PC-9 (cell line): ENCODE measurements around the gene UBXN6. TPM values are rescaled to one million over a fixed set of nuclear protein-coding genes. Genes with fewer than 3 reads are reported as not detected.

Source experiments
- BruUV-seq: library from RNA; stranded (reverse); fragments of 400-500 nt; replicated peaks from 2 replicates; lab custom pipeline; 2021; lab: Mats Ljungman, UMichigan
- CTCF ChIA-PET: fragments of 300-600 bp; sonication (Branson Sonifier 250); formaldehyde crosslinking; loops from one replicate; lab custom pipeline; 2022; ENCODE audit warnings: antibody characterized with exemption; lab: Charles Lee
- POLR2A ChIA-PET: fragments of 300-600 bp; sonication (Branson Sonifier 250); formaldehyde crosslinking; loops from one replicate; lab custom pipeline; 2022; ENCODE audit warnings: antibody characterized with exemption; ENCODE audit not compliant: unreplicated experiment; lab: Charles Lee
- DNase-seq, 2 experiments: peaks; one replicate each; pipeline versions ENCODE4 v3.0.0 to v3.0.0-alpha.2; 2015 to 2022; ENCODE audit warnings: mixed read lengths in 1 of 2
- H2AFZ ChIP-seq: fragments of 200-600 bp; sonication (generic); 2 replicates; pipeline ENCODE4 v1.8.1; 2017; ENCODE audit warnings: antibody characterized with exemption
- H3F3A ChIP-seq: fragments of 200-600 bp; sonication (generic); 2 replicates; pipeline ENCODE4 v1.8.1; 2017; ENCODE audit warnings: antibody characterized with exemption, mild to moderate bottlenecking, low read depth; ENCODE audit not compliant: insufficient read depth
- H3K27ac ChIP-seq: fragments of 200-600 bp; sonication (generic); 2 replicates; pipeline ENCODE4 v1.6.1; 2016; ENCODE audit warnings: mixed run types
- H3K27me3 ChIP-seq: fragments of 200-600 bp; sonication (generic); 2 replicates; pipeline ENCODE4 v1.6.1; 2016; ENCODE audit warnings: low read depth, mixed run types; ENCODE audit not compliant: insufficient read depth
- H3K36me3 ChIP-seq: fragments of 200-600 bp; sonication (generic); 2 replicates; pipeline ENCODE4 v1.6.1; 2016; ENCODE audit warnings: low read depth, mixed run types
- H3K4me1 ChIP-seq: fragments of 200-600 bp; sonication (generic); replicated peaks from 2 replicates; pipeline ENCODE4 v1.6.1; 2016; ENCODE audit warnings: mixed run types; ENCODE audit not compliant: insufficient read depth
- H3K4me2 ChIP-seq: fragments of 200-600 bp; sonication (generic); 2 replicates; pipeline ENCODE4 v1.6.1; 2017; ENCODE audit warnings: mixed run types
- H3K4me3 ChIP-seq: fragments of 200-600 bp; sonication (generic); 2 replicates; pipeline ENCODE4 v1.6.1; 2016; ENCODE audit warnings: mixed run types
- H3K79me2 ChIP-seq: fragments of 200-600 bp; sonication (generic); 2 replicates; pipeline ENCODE4 v1.6.1; 2017; ENCODE audit warnings: low read depth, mixed run types
- H3K9me2 ChIP-seq: fragments of 200-600 bp; sonication (generic); 2 replicates; pipeline ENCODE4 v1.8.1; 2017; ENCODE audit warnings: mild to moderate bottlenecking; ENCODE audit not compliant: insufficient read depth
- H3K9me3 ChIP-seq: fragments of 200-600 bp; sonication (generic); 2 replicates; pipeline ENCODE4 v1.8.1; 2016; ENCODE audit warnings: low read depth; ENCODE audit not compliant: insufficient read depth
- H4K20me1 ChIP-seq: fragments of 200-600 bp; sonication (generic); 2 replicates; pipeline ENCODE4 v1.8.1; 2017; ENCODE audit not compliant: insufficient read depth
- EZH2 ChIP-seq: fragments of 200-600 bp; sonication (generic); IDR thresholded peaks from 2 replicates; pipeline ENCODE4 v1.8.0; 2017; ENCODE audit warnings: antibody characterized with exemption, low read depth
- intact Hi-C: fragments of 100-400 bp; cut with micrococcal nuclease; formaldehyde crosslinking; loops from one replicate; pipeline ENCODE4 v1.10.0; 2022; ENCODE audit not compliant: unreplicated experiment
- total RNA-seq: library from RNA; stranded (reverse); gene quantifications from 2 replicates; pipeline ENCODE4 v1.2.3, GENCODE V29; 2021
- TF ChIP-seq, protein P1 (sequence below): fragments of 200-600 bp; sonication (generic); conservative IDR thresholded peaks from 2 replicates; pipeline ENCODE4 v1.6.1; 2017; ENCODE audit warnings: mixed run types, antibody characterized with exemption, mild to moderate bottlenecking, moderate library complexity

Gene UBXN6
- total RNA-seq, 1 experiment from 2014 or later: 79.4 TPM

DNA sequence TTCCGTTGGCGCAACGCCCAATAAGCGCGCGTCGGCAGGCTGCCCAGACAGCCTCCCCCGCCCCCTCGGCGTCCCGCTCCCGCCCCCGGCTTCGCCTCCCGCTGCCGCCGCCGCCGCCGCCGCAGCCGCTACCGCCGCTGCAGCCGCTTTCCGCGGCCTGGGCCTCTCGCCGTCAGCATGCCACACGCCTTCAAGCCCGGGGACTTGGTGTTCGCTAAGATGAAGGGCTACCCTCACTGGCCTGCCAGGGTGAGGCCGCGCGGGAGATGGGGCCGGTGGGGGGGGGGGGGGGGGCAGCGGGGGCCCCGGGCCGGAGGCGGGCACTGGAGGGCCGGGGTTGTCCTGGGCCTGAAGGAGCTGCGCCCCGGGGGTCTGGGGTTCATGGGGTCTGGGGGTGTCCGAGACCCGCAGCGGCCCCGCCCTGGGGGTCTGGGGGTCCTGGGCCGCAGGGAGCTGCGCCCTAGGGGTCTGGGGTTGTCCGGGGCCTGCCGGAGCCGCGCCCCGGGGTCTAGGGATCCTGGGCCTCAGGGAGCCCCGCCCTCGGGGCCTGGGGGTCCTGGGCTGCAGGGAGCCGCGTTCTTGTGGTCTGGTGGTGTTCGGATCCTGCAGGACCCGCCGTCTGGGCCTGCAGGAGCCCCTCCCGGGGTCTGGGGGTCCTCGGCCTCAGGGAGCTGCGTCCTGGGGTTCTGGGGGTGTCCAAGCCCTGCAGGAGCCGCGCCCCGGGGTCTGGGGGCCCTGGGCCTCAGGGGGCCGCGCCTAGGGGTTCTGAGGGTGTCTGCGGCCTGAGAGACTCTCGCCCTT lies 14.8 kb upstream of the UBXN6 start, which contains the start of gene HDGFL2:
Gene HDGFL2 (plus strand): TSS at position 124 of the 801 bp plus-strand sequence. CDS start 54 bp downstream, at position 178.
- ChIA-PET CTCF (no interaction called here), POLR2A (interaction anchor here (0.5 to 0.7 kb wide), 3 partner anchors 69 to 134 kb away, joined by 3 to 7 read pairs (median 5); no protein-coding TSS in a partner anchor)
- no peak for TF ChIP-seq EZH2
- TF ChIP-seq, protein P1, sequence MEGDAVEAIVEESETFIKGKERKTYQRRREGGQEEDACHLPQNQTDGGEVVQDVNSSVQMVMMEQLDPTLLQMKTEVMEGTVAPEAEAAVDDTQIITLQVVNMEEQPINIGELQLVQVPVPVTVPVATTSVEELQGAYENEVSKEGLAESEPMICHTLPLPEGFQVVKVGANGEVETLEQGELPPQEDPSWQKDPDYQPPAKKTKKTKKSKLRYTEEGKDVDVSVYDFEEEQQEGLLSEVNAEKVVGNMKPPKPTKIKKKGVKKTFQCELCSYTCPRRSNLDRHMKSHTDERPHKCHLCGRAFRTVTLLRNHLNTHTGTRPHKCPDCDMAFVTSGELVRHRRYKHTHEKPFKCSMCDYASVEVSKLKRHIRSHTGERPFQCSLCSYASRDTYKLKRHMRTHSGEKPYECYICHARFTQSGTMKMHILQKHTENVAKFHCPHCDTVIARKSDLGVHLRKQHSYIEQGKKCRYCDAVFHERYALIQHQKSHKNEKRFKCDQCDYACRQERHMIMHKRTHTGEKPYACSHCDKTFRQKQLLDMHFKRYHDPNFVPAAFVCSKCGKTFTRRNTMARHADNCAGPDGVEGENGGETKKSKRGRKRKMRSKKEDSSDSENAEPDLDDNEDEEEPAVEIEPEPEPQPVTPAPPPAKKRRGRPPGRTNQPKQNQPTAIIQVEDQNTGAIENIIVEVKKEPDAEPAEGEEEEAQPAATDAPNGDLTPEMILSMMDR: no peak
- H3K4me2 ChIP-seq: peak within 1 kb of the TSS; percentile 84
- H3K36me3 ChIP-seq: no peaks in the 10 kb centered on the region
- no peaks in the 10 kb centered on the region for H4K20me1 ChIP-seq
- H3K79me2 ChIP-seq: peaks cover 11% of the 10 kb centered on the region
- no peaks in the 10 kb centered on the region for H3K9me2 ChIP-seq
- intact Hi-C loops: no loop called here
- BruUV-seq: no TSS peak
- H3K27ac ChIP-seq: peak within 1 kb of the TSS; percentile 81
- no peaks in the 10 kb centered on the region for H3K9me3 ChIP-seq
- H3K4me1 ChIP-seq: peaks cover 6% of the 10 kb centered on the region; the same call in 1 of the 2 replicates
- peak within 1 kb of the TSS; percentile 64 for H3K4me3 ChIP-seq
- H3K27me3 ChIP-seq: no peaks in the 10 kb centered on the region
- peaks cover 11% of the 10 kb centered on the region for H3F3A ChIP-seq
- peak within 1 kb of the TSS; percentile 81 for H2AFZ ChIP-seq
- no peak for DNase-seq

DNA sequence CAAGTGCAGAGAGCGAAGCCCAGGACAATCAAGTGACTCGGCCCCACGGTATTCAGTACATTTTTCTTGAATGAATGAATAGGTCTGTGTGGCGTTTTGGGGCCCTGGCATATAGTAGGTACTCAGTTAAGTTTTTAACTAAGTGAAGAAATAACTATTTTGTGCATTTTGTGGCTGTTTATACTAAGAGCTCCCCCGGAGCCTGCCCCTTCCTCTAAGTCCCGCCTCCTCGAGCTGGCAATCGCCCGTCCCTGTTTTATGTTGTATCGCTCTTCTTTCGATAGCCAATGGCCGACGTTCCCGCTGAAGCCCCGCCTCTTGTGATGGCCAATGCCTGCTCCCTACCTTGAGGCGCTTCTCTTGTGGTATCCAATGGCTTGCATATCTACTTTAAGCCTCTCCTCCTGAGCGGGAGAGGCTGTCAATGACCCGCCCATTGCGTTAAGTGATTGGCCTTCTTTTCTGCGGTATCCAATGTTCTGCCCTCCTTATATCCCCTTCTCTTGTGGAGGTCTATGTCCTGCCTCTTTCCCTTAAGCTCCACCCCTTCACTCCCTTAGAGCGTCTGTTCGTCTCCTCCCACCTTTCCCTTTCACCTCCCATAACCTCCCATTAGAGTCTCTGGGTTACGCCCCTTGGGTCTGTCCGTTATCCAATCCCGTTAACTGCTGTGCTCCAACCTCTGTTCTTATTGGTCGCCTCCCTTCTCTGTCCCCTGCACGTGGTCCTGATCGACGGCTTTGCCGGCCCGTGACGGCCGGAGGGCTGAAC lies 14.0 kb upstream of the UBXN6 start:
- Histone ChIP-seq H3K4me3 (peak overlapping the region; percentile 59; the same call in 1 of the 2 replicates), H3F3A (peaks cover 11% of the 10 kb centered on the region), H3K4me1 (peaks cover 6% of the 10 kb centered on the region; the same call in 1 of the 2 replicates), H4K20me1 (no peaks in the 10 kb centered on the region), H3K9me2 (no peaks in the 10 kb centered on the region), H3K27ac (peak overlapping the region; percentile 81), H3K79me2 (peaks cover 11% of the 10 kb centered on the region), H3K9me3 (no peaks in the 10 kb centered on the region), H3K4me2 (peak overlapping the region; percentile 77), H3K36me3 (no peaks in the 10 kb centered on the region), H3K27me3 (no peaks in the 10 kb centered on the region), H2AFZ (peak overlapping the region; percentile 81)
- CTCF ChIA-PET: interaction anchor here (0.6 to 1.3 kb wide), 2 partner anchors 52 to 155 kb away, joined by 4 to 8 read pairs; no protein-coding TSS in a partner anchor
- intact Hi-C loops: loop anchor here (1.0 kb wide), 1 partner anchor 14 kb away; the partner anchor contains the start of gene UBXN6
- TF ChIP-seq, protein P1: no peak
- no peak for TF ChIP-seq EZH2
- POLR2A ChIA-PET: interaction anchor here (0.5 to 0.7 kb wide), 2 partner anchors 9 to 124 kb away, joined by 4 to 5 read pairs; no protein-coding TSS in a partner anchor
- peak; percentile 94 to 98 for DNase-seq
- no TSS peak for BruUV-seq

DNA sequence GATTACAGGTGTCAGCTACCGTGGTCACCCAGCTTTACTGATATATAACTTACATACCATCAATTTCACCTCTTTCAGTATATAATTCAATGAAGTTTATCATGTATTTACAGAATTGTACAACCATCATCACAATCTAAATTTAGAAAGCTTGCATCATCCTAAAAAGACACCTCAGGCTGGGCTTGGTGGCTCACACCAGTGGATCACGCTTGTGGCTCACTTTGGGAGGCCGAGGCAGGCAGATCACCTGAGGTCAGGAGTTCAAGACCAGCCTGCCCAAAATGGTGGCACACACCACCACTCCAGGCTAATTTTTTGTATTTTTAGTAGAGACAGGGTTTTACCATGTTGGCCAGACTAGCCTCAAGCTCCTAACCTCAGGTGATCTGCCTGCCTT lies 10.2 kb upstream of the UBXN6 start:
- Histone ChIP-seq H3K36me3 (no peaks in the 10 kb centered on the region), H4K20me1 (no peaks in the 10 kb centered on the region), H3K27ac (no peak overlapping the region), H3F3A (peaks cover 11% of the 10 kb centered on the region), H3K4me3 (no peak overlapping the region), H3K9me3 (no peaks in the 10 kb centered on the region), H3K27me3 (no peaks in the 10 kb centered on the region), H2AFZ (no peak overlapping the region), H3K4me1 (peaks cover 6% of the 10 kb centered on the region; the same call in 1 of the 2 replicates), H3K9me2 (no peaks in the 10 kb centered on the region), H3K4me2 (no peak overlapping the region), H3K79me2 (peaks cover 5% of the 10 kb centered on the region)
- intact Hi-C loops: no loop called here
- BruUV-seq: no TSS peak
- ChIA-PET POLR2A (no interaction called here), CTCF (interaction anchor here (0.6 kb wide), 1 partner anchor 1067 kb away, joined by 7 read pairs; no protein-coding TSS in a partner anchor)
- TF ChIP-seq, protein P1: no peak
- no peak for TF ChIP-seq EZH2
- DNase-seq: no peak
